ENCODE data around the gene SNAP29. TPM values are rescaled to one million over a fixed set of nuclear protein-coding genes. Genes with fewer than 3 reads are reported as not detected.

SNAP29 gene
- total and polyA plus RNA-seq, 9 of the 15 experiments (the other 6 are each of a cell fraction or from before 2014, with no cell fraction given), result 19.5 to 250 (median 75.9) TPM

DNA sequence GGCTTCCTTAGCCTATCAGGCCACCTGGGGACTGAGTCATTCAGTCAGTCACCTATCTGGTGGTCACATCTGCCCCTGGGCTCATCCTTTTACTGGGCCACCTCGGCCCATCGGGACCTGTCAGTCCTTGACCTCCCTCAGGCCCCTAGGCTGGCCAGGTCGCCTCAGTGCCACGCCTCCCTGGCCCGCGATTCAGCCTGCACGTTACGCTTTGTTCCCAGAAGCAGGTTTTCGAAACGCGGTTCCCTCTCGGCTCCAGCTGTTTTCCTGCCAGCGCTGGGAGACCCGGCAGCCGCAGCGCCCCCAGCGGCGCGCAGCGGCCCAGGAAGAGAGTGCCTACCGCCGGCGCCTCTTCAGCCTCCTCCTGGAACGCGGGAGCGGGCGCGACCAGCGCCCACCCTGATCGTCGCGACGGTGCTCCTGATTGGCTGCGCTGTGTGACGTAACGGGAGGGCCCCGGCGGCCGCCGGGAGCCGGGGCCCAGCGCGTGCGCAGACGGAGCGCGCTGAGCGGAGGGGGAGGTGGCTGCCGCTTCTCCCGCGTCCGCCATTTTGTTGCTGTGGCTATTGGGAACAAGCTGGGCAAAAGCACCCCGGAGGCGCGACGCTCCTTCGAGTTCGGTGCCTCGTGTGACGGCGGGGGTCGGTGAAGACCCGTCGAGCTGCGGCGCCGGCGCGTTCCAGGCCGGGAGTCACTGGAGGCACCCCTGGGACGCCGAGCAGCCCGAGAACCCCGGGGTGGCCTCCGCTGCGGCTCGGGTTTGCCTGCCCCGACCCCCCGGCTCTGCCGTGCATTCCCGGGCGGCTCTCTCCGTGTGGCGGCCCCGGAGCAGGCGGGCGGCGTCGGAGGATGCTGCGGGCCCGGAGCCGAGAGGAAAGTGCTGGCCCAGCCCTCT is 58.4 kb downstream of the SNAP29 start, which contains the start of gene CRKL (continued):
- no peak for TF ChIP-seq ZNF764 (CRISPR knock-in tag; IDR thresholded peaks at IDR 0.05; ENCODE audit: low read depth)
- no peak for TF ChIP-seq ZNF239 (CRISPR knock-in tag; IDR thresholded peaks at IDR 0.05)
- TF ChIP-seq MCM3 (IDR thresholded peaks at IDR 0.05), result no peak
- TF ChIP-seq SUPT5H (IDR thresholded peaks at IDR 0.05), result no peak
- TF ChIP-seq TCF3 (CRISPR knock-in tag; IDR thresholded peaks at IDR 0.05), result no peak
- no peak for TF ChIP-seq TOE1 (IDR thresholded peaks at IDR 0.05; ENCODE audit: borderline replicate concordance)
- peak; percentile 82; the same call in 1 of the 2 replicates for TF ChIP-seq TOE1 (CRISPR knock-in tag; IDR thresholded peaks at IDR 0.05; ENCODE audit: borderline replicate concordance, low read depth)
- TF ChIP-seq SAFB2 (IDR thresholded peaks at IDR 0.05; ENCODE audit: borderline replicate concordance, low read depth, low read length, severe bottlenecking), result no peak
- peak; percentile 92 for TF ChIP-seq GTF2F1 (IDR thresholded peaks at IDR 0.05; ENCODE audit: low read depth, low read length)
- peak; percentile 98 for TF ChIP-seq JUND (IDR thresholded peaks at IDR 0.05; ENCODE audit: borderline replicate concordance, low read depth, low read length)
- no peak for TF ChIP-seq JUND (tag; IDR thresholded peaks at IDR 0.05; ENCODE audit: borderline replicate concordance, low read depth, low read length)
- TF ChIP-seq, protein P1, sequence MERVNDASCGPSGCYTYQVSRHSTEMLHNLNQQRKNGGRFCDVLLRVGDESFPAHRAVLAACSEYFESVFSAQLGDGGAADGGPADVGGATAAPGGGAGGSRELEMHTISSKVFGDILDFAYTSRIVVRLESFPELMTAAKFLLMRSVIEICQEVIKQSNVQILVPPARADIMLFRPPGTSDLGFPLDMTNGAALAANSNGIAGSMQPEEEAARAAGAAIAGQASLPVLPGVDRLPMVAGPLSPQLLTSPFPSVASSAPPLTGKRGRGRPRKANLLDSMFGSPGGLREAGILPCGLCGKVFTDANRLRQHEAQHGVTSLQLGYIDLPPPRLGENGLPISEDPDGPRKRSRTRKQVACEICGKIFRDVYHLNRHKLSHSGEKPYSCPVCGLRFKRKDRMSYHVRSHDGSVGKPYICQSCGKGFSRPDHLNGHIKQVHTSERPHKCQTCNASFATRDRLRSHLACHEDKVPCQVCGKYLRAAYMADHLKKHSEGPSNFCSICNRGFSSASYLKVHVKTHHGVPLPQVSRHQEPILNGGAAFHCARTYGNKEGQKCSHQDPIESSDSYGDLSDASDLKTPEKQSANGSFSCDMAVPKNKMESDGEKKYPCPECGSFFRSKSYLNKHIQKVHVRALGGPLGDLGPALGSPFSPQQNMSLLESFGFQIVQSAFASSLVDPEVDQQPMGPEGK (CRISPR knock-in tag; IDR thresholded peaks at IDR 0.05; ENCODE audit: borderline replicate concordance), result no peak
- TF ChIP-seq, protein P2, sequence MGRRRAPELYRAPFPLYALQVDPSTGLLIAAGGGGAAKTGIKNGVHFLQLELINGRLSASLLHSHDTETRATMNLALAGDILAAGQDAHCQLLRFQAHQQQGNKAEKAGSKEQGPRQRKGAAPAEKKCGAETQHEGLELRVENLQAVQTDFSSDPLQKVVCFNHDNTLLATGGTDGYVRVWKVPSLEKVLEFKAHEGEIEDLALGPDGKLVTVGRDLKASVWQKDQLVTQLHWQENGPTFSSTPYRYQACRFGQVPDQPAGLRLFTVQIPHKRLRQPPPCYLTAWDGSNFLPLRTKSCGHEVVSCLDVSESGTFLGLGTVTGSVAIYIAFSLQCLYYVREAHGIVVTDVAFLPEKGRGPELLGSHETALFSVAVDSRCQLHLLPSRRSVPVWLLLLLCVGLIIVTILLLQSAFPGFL (CRISPR knock-in tag; IDR thresholded peaks at IDR 0.05), result no peak
- TF ChIP-seq ZNF507 (tag; conservative IDR thresholded peaks at IDR 0.05), result no peak
- no peak for TF ChIP-seq ZNF354B (CRISPR knock-in tag; IDR thresholded peaks at IDR 0.05)
- no peak for TF ChIP-seq EHMT2 (IDR thresholded peaks at IDR 0.05)
- TF ChIP-seq ZNF717 (CRISPR knock-in tag; IDR thresholded peaks at IDR 0.05), result no peak
- TF ChIP-seq, protein P3, sequence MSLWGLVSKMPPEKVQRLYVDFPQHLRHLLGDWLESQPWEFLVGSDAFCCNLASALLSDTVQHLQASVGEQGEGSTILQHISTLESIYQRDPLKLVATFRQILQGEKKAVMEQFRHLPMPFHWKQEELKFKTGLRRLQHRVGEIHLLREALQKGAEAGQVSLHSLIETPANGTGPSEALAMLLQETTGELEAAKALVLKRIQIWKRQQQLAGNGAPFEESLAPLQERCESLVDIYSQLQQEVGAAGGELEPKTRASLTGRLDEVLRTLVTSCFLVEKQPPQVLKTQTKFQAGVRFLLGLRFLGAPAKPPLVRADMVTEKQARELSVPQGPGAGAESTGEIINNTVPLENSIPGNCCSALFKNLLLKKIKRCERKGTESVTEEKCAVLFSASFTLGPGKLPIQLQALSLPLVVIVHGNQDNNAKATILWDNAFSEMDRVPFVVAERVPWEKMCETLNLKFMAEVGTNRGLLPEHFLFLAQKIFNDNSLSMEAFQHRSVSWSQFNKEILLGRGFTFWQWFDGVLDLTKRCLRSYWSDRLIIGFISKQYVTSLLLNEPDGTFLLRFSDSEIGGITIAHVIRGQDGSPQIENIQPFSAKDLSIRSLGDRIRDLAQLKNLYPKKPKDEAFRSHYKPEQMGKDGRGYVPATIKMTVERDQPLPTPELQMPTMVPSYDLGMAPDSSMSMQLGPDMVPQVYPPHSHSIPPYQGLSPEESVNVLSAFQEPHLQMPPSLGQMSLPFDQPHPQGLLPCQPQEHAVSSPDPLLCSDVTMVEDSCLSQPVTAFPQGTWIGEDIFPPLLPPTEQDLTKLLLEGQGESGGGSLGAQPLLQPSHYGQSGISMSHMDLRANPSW (CRISPR knock-in tag; IDR thresholded peaks at IDR 0.05), result peak; percentile 100
- no peak for TF ChIP-seq ETV1 (tag; conservative IDR thresholded peaks at IDR 0.05; ENCODE audit: low read depth)
- TF ChIP-seq NFRKB (IDR thresholded peaks at IDR 0.05; ENCODE audit: low read depth), result no peak
- TF ChIP-seq, protein P4, sequence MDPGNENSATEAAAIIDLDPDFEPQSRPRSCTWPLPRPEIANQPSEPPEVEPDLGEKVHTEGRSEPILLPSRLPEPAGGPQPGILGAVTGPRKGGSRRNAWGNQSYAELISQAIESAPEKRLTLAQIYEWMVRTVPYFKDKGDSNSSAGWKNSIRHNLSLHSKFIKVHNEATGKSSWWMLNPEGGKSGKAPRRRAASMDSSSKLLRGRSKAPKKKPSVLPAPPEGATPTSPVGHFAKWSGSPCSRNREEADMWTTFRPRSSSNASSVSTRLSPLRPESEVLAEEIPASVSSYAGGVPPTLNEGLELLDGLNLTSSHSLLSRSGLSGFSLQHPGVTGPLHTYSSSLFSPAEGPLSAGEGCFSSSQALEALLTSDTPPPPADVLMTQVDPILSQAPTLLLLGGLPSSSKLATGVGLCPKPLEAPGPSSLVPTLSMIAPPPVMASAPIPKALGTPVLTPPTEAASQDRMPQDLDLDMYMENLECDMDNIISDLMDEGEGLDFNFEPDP (CRISPR knock-in tag; IDR thresholded peaks at IDR 0.05), result no peak
- TF ChIP-seq ZFP36 (IDR thresholded peaks at IDR 0.05; ENCODE audit: low read depth, low read length, partially characterized antibody), result no peak
